Body of pancreas (tissue), 4 donors: ENCODE data around the gene EGLN3.

Source experiments
- CTCF ChIP-seq, 7 experiments: fragments of 450-650 bp in 4 of 7; fragments of 200-600 bp in 3 of 7; sonication (generic) in 3 of 7; IDR thresholded peaks; one replicate each; pipeline ENCODE4 v1.5.1; 2016 to 2019; ENCODE audit warnings: antibody characterized with exemption in 7 of 7
- POLR2A ChIP-seq, 3 donors: fragments of 450-650 bp; IDR thresholded peaks; one replicate each; pipeline ENCODE4 v1.6.1; 2016; ENCODE audit warnings: antibody characterized with exemption in 3 of 3, mild to moderate bottlenecking in 2 of 3

- no peak for TF ChIP-seq POLR2A (IDR thresholded peaks at IDR 0.05)
- TF ChIP-seq CTCF (IDR thresholded peaks at IDR 0.05): no peak
Observed at GRCh38 chr14:33964599-33965317, 13.9 kb upstream of the EGLN3 start.
